Esophagus squamous epithelium (tissue), 4 donors: ENCODE measurements around the gene MXI1.

ENCODE experiments used
- CTCF ChIP-seq, 6 experiments: fragments of 450-650 bp in 4 of 6; fragments of 200-600 bp in 2 of 6; sonication (generic) in 2 of 6; IDR thresholded peaks; one replicate each; pipeline ENCODE4 v1.5.1; 2016 to 2019; ENCODE audit warnings: antibody characterized with exemption in 6 of 6, mild to moderate bottlenecking in 4 of 6, moderate library complexity in 4 of 6
- POLR2A ChIP-seq, 4 donors: fragments of 450-650 bp; IDR thresholded peaks; one replicate each; pipeline ENCODE4 v1.6.1; 2017; ENCODE audit warnings: antibody characterized with exemption in 4 of 4, mild to moderate bottlenecking in 4 of 4, moderate library complexity in 3 of 4

GRCh38 chr10:110310741-110311140 is 103.3 kb downstream of the MXI1 start:
- no peak for TF ChIP-seq POLR2A (IDR thresholded peaks at IDR 0.05)
- TF ChIP-seq CTCF (IDR thresholded peaks at IDR 0.05) = no peak
